Activated CD4-positive, alpha-beta T cell treated with anti-CD3 and anti-CD28 coated beads for 1 hour (primary cell): ENCODE measurements around the gene PLCD3.

Source experiments
- DNase-seq: peaks from one replicate; pipeline ENCODE4 v3.0.0-alpha.2; 2020

Gene PLCD3

DNA sequence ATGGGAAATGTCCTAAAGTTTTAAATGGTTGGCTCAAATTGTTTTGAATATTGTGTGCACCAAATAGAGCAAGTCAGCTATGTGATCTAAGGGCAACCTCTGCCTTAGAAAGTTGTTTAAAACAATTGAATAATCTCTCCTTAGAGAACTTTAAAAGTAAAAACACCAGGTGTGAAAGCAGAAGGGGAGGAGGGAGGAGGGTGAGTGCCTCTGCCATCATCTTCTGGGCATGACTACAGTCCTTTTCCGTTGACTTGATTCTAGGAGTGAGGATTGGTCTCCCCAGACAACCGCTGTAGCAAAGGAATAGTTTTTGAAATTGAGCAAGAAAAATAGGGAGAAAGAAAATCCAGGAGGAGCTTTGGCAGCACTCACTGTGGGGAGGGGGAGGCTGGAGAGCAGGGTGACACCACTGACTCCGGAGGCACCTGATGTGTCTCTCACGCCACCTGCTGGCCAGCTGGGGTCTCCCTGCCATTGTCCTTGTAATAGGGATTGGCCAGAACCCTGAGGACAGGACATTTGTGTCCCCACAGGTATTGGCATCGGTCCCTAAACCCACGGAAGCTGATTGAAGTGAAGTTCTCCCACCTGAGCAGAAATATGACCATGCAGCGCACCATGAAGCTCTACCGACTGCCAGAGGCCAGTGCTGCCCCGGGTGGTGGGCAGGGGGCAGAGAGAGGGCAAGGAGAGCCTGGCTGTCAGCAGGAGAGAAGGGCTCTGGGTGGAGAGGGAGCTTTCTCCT, 33.3 kb downstream of the PLCD3 start:
- peak; percentile 64 for DNase-seq

DNA sequence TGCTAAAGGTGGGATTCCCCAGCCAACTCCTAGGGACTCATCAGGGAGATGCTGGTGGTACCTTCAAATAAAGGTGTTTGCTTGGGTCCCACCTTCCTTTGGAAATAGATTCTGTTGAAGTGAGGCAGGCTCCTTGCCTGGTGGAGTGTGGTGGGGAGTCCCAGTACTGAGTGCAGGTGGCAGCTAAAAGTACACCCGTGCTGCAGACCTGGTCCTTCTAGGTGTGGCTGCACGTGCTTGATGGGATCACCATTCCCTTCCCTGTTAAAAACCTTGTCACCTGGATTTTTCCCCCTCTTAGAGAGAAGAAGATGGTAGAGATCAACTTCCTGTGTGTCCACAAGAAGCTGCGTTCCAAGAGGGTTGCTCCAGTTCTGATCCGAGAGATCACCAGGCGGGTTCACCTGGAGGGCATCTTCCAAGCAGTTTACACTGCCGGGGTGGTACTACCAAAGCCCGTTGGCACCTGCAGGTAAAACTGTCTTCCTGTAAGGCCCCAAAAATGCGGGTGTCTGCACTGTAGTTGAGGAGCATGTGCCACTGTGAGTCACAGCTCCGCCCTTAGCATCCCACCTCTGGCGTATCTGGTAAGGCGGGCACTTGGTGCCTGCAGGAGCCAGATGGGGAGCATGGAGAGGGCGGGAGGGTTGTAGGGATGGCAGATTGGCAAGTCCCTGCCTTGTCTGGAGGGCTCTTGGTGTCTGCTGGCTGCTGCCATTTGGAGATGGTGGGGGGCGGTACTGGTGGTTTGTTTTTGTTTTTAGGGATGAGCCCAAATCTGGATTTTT, 34.0 kb downstream of the PLCD3 start:
- no peak for DNase-seq

DNA sequence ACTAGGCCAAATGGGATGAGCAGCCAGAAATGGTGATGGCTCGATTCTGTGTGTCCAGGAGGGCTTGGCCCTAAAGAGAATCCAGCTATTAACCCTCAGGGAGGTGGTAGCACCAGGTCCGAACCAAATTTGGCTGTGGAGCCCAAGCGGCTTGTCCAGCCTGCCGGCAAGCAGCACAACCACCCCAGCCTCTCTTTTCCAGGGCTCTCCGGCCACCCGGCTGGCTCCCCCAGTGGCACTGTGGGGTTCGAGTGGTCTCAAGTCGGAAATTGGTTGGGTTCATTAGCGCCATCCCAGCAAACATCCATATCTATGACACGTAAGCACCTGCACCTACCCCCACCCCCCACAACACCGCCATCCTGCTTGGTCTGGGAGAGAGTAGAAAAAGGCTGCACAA, 35.4 kb downstream of the PLCD3 start:
- DNase-seq: no peak

DNA sequence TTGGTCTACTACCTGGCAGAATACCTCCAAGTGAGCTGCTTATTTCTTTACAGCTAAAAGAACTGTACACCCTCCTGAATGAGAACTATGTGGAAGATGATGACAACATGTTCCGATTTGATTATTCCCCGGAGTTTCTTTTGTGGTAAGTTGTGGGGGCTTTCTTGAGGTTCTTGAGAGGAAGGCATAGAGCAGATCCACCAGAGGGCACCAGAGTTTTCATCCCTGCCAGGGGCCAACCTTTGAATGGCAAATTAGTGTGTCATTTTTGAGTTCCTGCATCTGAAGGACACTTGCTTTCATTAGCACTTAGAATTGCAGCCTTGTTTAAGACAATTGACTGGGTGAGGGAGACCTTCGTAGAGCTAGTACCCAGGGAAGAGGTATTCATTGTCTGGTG, 36.2 kb downstream of the PLCD3 start:
- DNase-seq: no peak

DNA sequence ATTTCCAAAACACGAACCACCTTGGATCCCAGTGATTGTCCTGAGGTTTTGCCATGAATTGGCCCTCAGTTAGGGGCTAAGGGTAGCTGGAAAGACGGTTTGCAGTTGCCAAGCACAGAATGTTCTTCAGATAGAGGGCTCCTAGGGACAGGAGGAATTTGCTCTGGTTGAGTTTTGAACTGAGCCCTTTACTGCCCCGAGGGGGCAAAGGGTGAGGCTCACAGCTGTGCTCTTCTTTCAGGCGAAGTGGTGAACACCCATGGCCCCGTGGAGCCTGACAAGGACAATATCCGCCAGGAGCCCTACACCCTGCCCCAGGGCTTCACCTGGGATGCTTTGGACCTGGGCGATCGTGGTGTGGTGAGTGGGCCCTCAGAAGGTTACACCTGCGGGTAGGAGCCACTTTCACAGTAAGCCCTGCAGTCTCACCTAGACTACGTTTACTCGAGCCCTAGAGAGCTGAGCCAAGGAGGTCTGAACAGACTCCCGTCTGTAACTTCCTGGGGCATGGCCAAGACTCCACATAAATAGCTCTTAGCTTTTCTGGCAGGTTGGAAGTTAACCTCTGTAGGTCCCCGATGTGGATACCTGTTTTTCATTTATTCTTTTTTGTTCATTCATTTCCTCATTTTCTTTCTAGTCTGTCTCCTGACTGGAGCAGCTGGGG, 38.7 kb downstream of the PLCD3 start:
- no peak for DNase-seq

DNA sequence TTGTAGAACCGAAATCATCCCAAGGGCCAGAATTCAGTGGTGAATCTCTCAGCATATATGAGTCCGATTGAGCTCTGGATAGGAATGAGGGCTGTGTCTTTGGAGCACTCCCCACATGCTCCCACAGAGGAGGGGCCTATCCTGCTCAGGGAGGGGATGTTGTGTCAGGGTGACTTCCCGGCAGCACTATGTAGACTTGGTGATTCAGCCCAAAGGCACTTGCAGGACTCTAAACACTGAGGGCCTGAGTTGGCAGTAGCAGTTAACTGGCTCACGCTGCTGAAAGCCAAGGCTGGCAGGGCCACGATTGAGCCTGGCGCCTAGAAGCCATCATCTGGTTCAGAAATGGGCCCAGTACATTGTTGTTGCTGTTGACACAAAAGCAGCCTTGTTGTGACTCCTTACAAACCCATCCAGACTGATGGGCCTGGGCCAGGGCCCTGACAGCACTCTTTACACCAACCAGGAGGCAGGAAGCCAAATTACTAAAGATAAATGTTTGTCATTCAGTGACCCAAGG, 39.3 kb downstream of the PLCD3 start:
- no peak for DNase-seq

DNA sequence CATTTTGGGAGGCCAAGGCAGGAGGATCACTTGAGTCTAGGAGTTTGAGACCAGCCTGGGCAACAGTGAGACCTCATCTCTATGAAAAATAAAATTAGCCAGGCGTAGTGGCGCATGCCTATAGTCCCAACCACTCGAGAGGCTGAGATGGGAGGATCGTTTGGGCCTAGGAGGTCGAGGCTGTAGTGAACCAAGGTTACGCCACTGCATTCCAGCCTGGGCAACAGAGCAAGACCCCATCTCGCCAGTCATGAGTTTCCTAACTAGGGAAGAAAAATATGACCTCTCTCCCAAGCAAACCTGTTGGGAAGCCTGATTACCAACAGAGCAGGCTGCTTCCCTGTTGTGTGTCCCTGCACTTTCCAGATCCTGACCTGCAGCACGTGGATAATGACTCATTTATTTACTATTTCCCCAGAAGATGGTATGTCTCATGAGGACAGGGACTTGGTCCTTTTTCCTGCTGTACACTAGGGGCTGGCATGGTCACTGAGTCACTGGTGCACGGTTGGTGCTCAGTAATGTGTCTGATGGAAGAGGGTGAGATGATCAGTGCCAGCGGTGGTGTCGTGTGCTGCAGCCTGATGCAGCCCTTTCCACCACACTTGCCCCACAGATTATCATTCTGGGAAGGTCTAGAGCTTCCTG, 40.4 kb downstream of the PLCD3 start:
- DNase-seq: no peak

DNA sequence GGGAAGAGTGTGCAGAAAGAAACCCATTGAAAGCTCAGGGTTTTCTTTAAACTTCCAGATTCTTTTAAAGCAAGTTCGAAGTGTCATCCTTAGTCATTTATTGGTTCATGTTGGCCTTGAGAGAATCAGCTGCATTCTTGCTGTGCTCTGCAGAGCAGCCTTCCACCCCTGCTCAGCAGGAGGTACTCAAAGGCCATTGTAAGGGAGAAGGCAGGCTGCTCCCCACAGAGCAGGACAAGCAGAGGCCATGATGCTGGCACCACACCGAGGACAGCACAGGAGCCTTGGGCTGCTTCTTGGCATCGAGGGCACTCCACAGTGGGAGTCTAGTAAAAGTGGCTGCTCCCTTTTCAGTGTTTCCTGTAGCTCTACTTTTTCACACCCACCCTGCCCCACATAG, 41.6 kb downstream of the PLCD3 start:
- DNase-seq: no peak

DNA sequence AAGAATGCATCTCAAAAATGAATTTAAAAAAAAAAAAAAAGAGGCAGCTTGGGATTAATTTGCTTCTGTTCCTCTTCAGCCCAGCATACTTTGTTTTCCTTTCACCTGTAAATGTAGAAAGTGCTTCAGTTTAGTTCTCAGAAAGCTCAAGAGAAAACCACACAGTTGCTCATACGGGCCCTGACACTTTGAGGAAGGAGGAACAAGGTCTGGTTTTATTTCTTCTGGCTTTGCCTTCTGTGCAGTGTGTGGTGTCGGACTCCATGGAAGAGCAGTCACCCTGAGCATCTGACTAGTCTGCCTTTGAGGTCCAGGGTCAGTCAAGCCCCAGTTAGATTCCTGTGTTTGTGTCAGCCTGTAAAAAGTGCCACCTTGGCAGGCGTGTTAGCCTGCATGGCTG, 43.6 kb downstream of the PLCD3 start:
- no peak for DNase-seq

DNA sequence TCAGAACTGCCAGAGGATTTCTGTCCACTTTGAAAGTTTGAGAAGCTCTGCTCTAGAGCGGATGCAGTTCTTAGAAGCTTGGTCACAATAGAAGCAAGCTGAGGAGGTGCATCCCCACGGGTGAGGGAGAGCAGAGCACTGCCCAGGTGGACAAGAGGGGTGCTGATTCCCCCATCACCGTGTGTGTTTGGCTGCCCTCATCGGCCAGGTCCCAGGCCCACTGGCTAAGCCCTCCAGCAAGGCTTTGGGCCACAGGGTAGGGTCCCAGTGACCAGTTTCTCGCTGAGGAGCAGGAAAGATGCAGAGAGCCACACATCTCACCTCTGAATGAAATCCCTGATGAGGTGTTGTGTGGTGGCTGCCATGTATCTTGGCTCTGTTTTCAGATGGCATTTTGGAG, 44.3 kb downstream of the PLCD3 start:
- no peak for DNase-seq

DNA sequence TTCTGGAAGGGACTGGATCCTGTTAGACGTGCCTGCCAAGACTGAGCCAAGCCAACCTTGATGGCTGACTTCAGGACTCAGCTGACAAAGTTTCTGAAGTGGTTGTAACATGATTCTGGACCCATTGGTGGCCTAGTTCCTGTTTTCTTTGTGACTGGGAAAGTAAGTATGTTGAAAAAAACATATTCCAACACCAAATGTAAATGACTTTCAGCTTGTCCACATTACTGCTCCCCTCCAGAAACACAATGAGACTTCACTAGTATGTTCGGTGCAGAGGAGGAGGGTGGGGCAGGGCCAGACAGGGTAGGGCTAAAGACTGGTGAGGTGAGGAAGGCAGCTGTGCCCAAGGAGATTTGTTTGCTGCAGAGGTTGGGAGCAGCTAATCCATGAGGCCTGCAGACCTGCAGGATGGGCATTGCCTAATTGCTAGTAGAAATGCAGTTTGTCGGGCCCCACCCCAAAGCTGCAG, 44.8 kb downstream of the PLCD3 start:
- no peak for DNase-seq

DNA sequence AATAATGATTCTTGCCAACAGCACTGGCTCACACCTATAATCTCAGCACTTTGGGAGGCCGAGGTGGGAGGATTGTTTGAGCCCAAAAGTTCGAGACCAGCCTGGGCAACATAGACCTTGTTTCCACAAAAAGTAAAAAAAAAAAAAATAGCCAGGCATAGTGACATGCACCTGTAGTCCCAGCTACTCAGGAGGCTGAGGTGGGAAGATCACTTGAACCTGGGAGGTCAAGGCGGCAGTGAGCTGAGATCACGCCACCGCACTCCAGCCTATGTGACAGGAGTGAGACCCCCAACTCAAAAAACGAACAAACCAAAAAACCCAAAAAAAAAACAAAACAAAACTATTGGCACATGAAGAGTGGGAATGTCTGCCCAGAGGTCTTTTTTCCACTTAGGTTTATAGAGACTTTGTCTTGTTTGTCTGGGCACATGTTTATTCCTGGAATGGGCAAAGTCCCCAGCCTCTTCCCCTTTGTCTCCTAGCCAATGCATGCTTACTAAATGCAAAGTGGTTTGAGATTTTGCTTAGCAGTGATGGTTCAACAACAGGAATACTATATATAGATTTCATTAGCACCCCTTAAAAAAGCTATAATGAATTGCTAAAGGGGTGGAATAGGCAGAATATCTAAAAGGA, 45.3 kb downstream of the PLCD3 start:
- DNase-seq: no peak

DNA sequence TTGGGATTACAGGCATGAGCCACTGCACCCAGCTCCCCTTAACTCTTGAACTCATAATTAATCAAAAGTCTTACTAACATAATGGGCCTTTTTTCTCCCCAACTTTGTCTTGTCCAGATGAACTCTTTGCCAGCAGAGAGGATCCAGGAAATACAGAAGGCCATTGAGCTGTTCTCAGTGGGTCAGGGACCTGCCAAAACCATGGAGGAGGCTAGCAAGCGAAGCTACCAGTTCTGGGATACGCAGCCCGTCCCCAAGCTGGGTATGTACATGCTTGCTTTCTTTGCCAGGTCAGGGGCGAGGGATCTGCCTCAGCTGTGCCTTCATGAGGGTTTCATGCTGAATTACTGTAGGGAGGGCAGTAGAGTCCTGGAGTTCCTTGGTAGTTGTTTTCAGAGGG, 45.9 kb downstream of the PLCD3 start:
- no peak for DNase-seq

DNA sequence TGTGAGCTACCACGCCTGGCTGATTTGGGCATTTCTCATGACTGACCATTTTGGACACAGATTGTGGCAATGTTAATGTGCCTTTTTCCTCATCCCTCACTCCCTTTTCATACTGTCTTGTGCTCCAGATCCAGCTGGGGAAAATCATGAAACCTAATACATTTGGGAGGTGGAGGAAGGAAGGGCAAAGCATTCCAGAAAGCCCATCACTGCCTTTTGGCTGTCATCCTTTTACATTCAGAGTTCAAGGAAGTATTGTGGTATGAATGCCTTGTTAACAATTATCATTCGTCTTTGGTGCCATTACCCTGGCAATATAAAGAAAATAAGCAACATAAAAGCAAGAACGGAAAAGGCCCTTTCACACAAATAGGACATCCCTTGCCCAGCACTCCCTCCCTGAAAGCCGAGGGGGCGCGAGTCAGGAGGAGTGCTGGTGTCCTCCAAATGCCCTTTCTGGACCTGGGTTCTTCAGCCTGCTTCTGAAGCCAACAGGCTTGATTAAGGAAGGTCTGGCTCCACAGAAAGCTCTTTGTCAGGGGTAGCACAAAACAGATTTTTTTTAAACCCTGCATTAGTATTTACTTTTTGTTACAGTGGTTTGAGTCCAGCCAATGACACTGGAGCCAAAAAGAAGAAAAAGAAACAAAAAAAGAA, 51.1 kb downstream of the PLCD3 start:
- DNase-seq: no peak

DNA sequence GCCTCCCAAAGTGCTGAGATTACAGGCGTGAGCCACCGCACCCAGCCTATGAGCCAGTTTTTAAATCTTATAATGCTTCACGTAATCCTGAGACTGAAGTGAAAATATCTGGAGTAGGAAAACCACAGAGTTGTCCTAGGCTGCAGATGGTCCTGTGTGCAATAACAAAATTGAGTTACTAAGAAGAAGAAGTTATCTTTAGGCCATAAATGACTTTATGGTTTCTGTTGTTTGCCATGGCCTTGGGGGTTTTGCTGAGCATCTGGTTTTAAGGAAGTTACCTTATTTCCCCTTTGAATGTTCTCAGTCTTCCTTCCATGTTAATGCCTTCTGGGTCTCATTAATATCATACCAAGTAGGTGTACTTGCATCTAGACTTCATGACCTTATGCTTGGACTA, 54.7 kb downstream of the PLCD3 start:
- no peak for DNase-seq

DNA sequence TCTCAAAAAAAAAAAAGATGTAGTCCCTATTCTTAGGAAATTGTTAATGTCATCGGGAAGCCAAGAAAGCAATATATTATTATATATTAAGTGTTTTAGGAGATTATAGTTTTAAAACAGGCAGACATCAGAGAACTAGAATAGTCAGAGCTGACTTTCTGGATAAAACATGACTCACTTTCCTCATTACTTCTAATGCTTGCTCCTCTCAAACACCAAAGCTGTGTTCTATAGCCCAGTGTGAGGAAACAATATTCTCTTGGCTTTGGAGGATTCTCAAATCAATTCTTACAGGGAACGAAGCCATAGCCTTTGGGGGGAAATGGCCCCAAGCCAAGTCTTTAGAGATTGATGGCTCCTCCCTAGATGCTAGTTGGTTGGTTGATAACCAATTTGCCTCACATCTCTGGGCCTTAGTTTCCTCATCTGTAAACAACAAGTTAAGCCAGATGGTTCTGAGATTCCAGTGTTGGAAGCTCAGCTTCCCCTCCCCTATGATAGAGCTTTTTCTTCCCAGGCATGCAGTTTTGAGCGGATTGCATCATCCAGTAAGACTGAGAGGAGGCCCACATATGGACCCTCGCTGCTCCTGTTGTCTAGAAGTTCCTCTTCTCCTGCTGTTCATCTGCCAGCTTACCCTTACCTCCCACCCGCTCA, 58.8 kb downstream of the PLCD3 start:
- no peak for DNase-seq

DNA sequence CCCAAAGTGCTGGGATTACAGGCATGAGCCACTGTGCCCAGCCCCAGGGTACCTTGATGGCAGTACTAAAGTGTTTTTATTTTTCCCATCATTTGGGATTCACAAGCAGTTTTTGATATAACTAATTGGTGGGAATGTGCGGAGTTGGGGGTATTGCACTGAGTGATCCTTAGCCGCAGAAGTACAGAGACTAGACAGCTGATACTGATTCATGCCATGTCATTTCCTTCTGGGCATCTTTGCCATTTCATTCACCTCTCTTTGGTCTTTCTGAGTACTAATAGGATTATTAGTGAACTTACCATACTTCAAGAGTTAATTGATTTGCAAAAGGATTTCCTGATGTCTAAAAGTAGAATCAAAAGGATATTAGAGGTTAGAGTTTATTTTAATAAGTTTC, 61.5 kb downstream of the PLCD3 start:
- DNase-seq: no peak

DNA sequence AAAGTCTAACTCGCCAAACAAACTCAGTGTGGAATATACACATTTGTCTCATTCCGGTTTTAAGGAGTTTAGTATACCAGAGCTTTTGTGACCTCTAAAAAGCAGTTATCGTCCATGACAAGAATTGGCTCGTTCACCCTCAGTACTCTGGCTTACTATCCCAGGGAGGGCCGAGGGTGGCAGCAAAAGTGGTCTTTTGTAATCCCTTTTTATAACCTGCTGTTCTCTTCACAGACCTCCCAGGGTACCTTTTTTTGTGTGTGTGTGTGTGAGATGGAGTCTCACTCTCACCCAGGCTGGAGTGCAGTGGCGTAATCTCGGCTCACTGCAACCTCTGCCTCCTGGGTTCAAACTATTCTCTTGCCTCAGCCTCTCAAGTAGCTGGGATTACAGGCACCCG, 62.3 kb downstream of the PLCD3 start:
- no peak for DNase-seq

DNA sequence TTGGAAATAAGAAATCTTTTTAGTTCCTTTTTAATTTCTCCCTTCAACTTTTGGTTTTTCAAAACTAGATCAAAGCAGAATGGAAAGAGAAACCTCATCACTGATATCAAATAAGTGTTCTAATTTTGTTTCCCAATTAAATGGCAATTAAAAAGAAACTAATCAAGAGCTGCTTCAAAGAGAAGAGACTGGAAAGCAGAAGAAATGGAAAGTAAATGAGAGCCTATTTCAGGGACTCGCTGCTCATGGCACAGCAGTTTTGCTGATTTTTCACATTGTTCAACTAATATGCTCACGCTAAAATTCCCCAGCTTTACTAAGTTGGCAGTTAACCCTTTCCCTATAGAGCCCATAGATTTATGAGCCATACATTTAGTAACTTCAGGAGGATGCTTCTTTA, 64.7 kb downstream of the PLCD3 start:
- DNase-seq: no peak

DNA sequence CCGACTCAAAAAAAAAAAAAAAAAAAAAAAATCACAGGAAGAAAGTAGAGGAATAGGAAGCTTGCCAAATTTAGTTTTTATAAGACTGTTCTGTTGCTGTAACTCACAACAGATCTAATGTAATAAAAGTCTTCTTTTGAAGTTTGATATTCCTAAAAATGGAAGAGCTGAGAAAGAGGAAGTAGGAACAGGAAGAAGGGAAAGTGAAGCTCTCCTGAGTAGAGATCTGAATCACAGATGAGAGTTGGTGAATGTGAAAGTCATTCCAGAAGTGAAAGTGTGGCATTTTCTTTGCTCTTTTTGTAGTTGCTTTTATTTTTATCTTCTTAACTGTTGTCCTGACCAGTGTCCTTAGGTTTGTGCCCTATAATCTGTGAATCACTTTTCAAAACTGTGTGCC, 69.1 kb downstream of the PLCD3 start:
- DNase-seq: no peak

DNA sequence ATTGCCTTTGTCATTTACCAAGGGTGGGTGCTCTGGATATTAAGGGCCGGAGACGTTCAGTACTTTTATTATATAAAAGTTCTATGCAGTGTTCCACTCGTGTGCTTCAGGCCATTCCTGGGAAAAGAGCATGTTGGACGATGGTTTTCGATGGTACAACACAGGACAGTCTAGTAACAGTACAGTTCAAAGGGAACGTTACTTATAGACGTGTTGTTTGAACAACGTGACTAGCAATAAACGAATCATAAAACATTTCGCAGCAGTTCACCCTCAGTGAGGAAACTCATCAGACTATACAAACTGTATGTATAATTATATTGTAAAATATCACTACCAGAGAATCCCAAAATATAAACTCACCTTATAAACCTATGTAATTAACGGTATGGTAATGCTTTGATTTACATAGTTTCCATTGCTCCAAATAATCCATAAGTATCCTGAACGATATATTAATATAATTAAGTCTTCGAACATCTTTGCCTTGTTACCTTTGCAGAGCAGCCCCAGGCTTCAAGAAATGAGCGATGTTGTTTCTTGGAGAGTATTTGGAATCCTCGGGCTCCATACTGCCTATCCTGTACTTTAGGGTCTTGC, 70.6 kb downstream of the PLCD3 start:
- DNase-seq: no peak
